ENCODE results near the gene CDKAL1.

GRCh38 chr6:20778459-20778858 is 244.2 kb downstream of the CDKAL1 start:
- TF ChIP-seq, protein P1, sequence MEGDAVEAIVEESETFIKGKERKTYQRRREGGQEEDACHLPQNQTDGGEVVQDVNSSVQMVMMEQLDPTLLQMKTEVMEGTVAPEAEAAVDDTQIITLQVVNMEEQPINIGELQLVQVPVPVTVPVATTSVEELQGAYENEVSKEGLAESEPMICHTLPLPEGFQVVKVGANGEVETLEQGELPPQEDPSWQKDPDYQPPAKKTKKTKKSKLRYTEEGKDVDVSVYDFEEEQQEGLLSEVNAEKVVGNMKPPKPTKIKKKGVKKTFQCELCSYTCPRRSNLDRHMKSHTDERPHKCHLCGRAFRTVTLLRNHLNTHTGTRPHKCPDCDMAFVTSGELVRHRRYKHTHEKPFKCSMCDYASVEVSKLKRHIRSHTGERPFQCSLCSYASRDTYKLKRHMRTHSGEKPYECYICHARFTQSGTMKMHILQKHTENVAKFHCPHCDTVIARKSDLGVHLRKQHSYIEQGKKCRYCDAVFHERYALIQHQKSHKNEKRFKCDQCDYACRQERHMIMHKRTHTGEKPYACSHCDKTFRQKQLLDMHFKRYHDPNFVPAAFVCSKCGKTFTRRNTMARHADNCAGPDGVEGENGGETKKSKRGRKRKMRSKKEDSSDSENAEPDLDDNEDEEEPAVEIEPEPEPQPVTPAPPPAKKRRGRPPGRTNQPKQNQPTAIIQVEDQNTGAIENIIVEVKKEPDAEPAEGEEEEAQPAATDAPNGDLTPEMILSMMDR (conservative IDR thresholded peaks at IDR 0.05; ENCODE audit: low read length): no peak
- no peak for TF ChIP-seq EZH2phosphoT487 (IDR thresholded peaks at IDR 0.05; ENCODE audit: borderline replicate concordance)
